Neural cell (in vitro differentiated cells): ENCODE data around the gene BCAR3. TPM values are rescaled to one million over a fixed set of nuclear protein-coding genes. Genes with fewer than 3 reads are reported as not detected.

Experiments used
- H2AFZ ChIP-seq: fragments of 200-600, 300-800 bp; sonication (generic), shearing (Covaris generic); 2 replicates; pipeline ENCODE4 v1.6.0; 2014; ENCODE audit warnings: low read depth, mild to moderate bottlenecking, antibody characterized with exemption, low read length, moderate library complexity
- H3F3A ChIP-seq: fragments of 200-600 bp; shearing (Covaris generic); 2 replicates; pipeline ENCODE4 v1.6.1; 2016; ENCODE audit warnings: mild to moderate bottlenecking, moderate library complexity, mixed read lengths, antibody characterized with exemption, low read length; ENCODE audit not compliant: insufficient read depth, poor library complexity, severe bottlenecking
- H3K27ac ChIP-seq: fragments of 200-600, 300-800 bp; sonication (generic), shearing (Covaris generic); 2 replicates; pipeline ENCODE4 v1.5.1; 2014; ENCODE audit warnings: mild to moderate bottlenecking, low read length, moderate library complexity
- H3K27me3 ChIP-seq: fragments of 300-800, 200-600 bp; sonication (generic), shearing (Covaris generic); 2 replicates; pipeline ENCODE4 v1.6.0; 2014; ENCODE audit warnings: mild to moderate bottlenecking, low read depth, low read length, moderate library complexity; ENCODE audit not compliant: insufficient read depth
- H3K36me3 ChIP-seq: fragments of 300-800, 200-600 bp; sonication (generic), shearing (Covaris generic); 2 replicates; pipeline ENCODE4 v1.5.1; 2014; ENCODE audit warnings: mild to moderate bottlenecking, antibody characterized with exemption, low read length, moderate library complexity; ENCODE audit not compliant: insufficient read depth
- H3K4me2 ChIP-seq: fragments of 300-800, 200-600 bp; sonication (generic), shearing (Covaris generic); 2 replicates; pipeline ENCODE4 v1.6.0; 2014; ENCODE audit warnings: mild to moderate bottlenecking, low read length
- H3K4me3 ChIP-seq: fragments of 300-800, 200-600 bp; sonication (generic), shearing (Covaris generic); 2 replicates; pipeline ENCODE4 v1.5.1; 2014; ENCODE audit warnings: mild to moderate bottlenecking, low read length, moderate library complexity
- H3K79me2 ChIP-seq: fragments of 200-600 bp; shearing (Covaris generic); replicated peaks from 2 replicates; pipeline ENCODE4 v1.6.0; 2014; ENCODE audit warnings: mild to moderate bottlenecking, low read length, moderate library complexity; ENCODE audit not compliant: insufficient read depth
- H3K9ac ChIP-seq: fragments of 300-800, 200-600 bp; sonication (generic), shearing (Covaris generic); 2 replicates; pipeline ENCODE4 v1.6.1; 2016; ENCODE audit warnings: mild to moderate bottlenecking, low read length, mixed read lengths
- H3K9me2 ChIP-seq: fragments of 200-600 bp; shearing (Covaris generic); 2 replicates; pipeline ENCODE4 v1.6.1; 2016; ENCODE audit warnings: mild to moderate bottlenecking, low read length, mixed read lengths; ENCODE audit not compliant: insufficient read depth
- H3K9me3 ChIP-seq: fragments of 200-600, 300-800 bp; sonication (generic), shearing (Covaris generic); 2 replicates; pipeline ENCODE4 v1.6.1; 2016; ENCODE audit warnings: mild to moderate bottlenecking, mixed run types, low read length, moderate library complexity, mixed read lengths
- H4K20me1 ChIP-seq: fragments of 200-600 bp; shearing (Covaris generic); 2 replicates; pipeline ENCODE4 v1.6.1; 2016; ENCODE audit warnings: mild to moderate bottlenecking, mixed run types; ENCODE audit not compliant: insufficient read depth
- CTCF ChIP-seq: fragments of 450-650 bp; IDR thresholded peaks from 2 replicates; pipeline ENCODE4 v1.5.1; 2014; ENCODE audit warnings: antibody characterized with exemption, mild to moderate bottlenecking, moderate library complexity; ENCODE audit not compliant: poor library complexity, severe bottlenecking
- EP300 ChIP-seq: fragments of 450-650 bp; conservative IDR thresholded peaks from 2 replicates; pipeline ENCODE4 v1.6.1; 2014; ENCODE audit warnings: antibody characterized with exemption, mild to moderate bottlenecking, moderate library complexity; ENCODE audit not compliant: poor library complexity, severe bottlenecking
- EZH2 ChIP-seq: fragments of 200-600, 300-800 bp; shearing (Covaris generic), sonication (generic); IDR thresholded peaks from 2 replicates; pipeline ENCODE4 v1.6.1; 2014; ENCODE audit warnings: antibody characterized with exemption, low read length, borderline replicate concordance, mild to moderate bottlenecking; ENCODE audit not compliant: insufficient read depth, poor library complexity, severe bottlenecking
- MXI1 ChIP-seq: fragments of 450-650 bp; conservative IDR thresholded peaks from 2 replicates; pipeline ENCODE4 v1.6.1; 2014; ENCODE audit warnings: antibody characterized with exemption, mild to moderate bottlenecking; ENCODE audit not compliant: poor library complexity, severe bottlenecking
- POLR2AphosphoS5 ChIP-seq: IDR thresholded peaks from 2 replicates; pipeline ENCODE4 v1.6.1; 2012
- RAD21 ChIP-seq: fragments of 450-650 bp; conservative IDR thresholded peaks from 2 replicates; pipeline ENCODE4 v1.6.1; 2014; ENCODE audit warnings: antibody characterized with exemption, mild to moderate bottlenecking, moderate library complexity
- REST ChIP-seq: IDR thresholded peaks from 2 replicates; pipeline ENCODE4 v1.6.1; 2012; ENCODE audit warnings: borderline replicate concordance
- SMC3 ChIP-seq: fragments of 450-650 bp; conservative IDR thresholded peaks from 2 replicates; pipeline ENCODE4 v1.6.1; 2014; ENCODE audit warnings: antibody characterized with exemption, mild to moderate bottlenecking, moderate library complexity; ENCODE audit not compliant: poor library complexity
- TAF1 ChIP-seq: IDR thresholded peaks from 2 replicates; pipeline ENCODE4 v1.6.1; 2012; ENCODE audit warnings: low read depth
- polyA plus RNA-seq: library from polyadenylated mRNA; depleted of rRNA; stranded (reverse); fragments of >200 nt; gene quantifications from 2 replicates; pipeline ENCODE4 v1.2.3, GENCODE V29; 2014

BCAR3 gene
- polyA plus RNA-seq, 1 donor from 2014 or later: 2.5 TPM

GRCh38 chr1:93672477-93673162 is 9.0 kb downstream of the BCAR3 start:
- Histone ChIP-seq H2AFZ (no peak overlapping the region), H3K79me2 (no peaks in the 10 kb centered on the region), H3K27ac (no peak overlapping the region), H4K20me1 (no peaks in the 10 kb centered on the region), H3K36me3 (no peaks in the 10 kb centered on the region), H3K27me3 (no peaks in the 10 kb centered on the region), H3K9me2 (no peaks in the 10 kb centered on the region), H3K9ac (no peak overlapping the region), H3K4me3 (no peak overlapping the region), H3F3A (no peaks in the 10 kb centered on the region), H3K9me3 (no peaks in the 10 kb centered on the region), H3K4me2 (no peak overlapping the region)
- TF ChIP-seq CTCF: no peak
- no peak for TF ChIP-seq RAD21
- TF ChIP-seq POLR2AphosphoS5: no peak
- no peak for TF ChIP-seq MXI1
- no peak for TF ChIP-seq TAF1
- TF ChIP-seq EZH2: no peak
- TF ChIP-seq EP300: no peak
- no peak for TF ChIP-seq REST
- no peak for TF ChIP-seq SMC3

DNA sequence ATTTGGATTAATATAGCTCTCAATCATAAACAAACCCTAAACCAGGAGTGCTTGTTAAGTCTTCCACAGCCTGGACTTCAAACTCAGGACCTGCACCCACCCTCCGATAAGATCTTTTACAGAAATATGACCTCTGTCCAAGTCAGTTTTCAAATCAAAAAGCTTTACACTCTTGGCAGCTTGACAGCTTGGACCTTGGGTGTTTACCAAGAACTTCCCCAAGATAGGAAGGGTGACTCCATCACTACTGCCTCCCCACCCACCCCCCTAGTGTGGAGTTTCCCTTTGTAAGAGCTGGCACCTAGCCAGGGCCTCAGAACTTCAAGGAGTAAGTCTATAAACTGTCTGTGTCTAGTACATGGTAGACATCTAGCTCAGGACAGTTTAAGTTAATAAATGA is 9.6 kb downstream of the BCAR3 start:
- no peaks in the 10 kb centered on the region for H3K9me3 ChIP-seq
- no peaks in the 10 kb centered on the region for H3K36me3 ChIP-seq
- H3K27ac ChIP-seq: no peak overlapping the region
- H3K9me2 ChIP-seq: no peaks in the 10 kb centered on the region
- H3K4me2 ChIP-seq: no peak overlapping the region
- H3K4me3 ChIP-seq: no peak overlapping the region
- no peak overlapping the region for H3K9ac ChIP-seq
- no peaks in the 10 kb centered on the region for H3F3A ChIP-seq
- no peaks in the 10 kb centered on the region for H3K27me3 ChIP-seq
- TF ChIP-seq POLR2AphosphoS5: no peak
- TF ChIP-seq SMC3: no peak
- TF ChIP-seq EP300: no peak
- no peak for TF ChIP-seq TAF1
- no peak for TF ChIP-seq MXI1
- no peak for TF ChIP-seq CTCF
- no peak for TF ChIP-seq EZH2
- no peak for TF ChIP-seq REST
- TF ChIP-seq RAD21: no peak
- no peak overlapping the region for H2AFZ ChIP-seq
- no peaks in the 10 kb centered on the region for H4K20me1 ChIP-seq
- H3K79me2 ChIP-seq: no peaks in the 10 kb centered on the region
